Right atrium auricular region (tissue), 2 donors: Measurements from ENCODE around the gene SEMA4C. TPM values are rescaled to one million over a fixed set of nuclear protein-coding genes. Genes with fewer than 3 reads are reported as not detected.
A peak's percentile ranks its signal among the peaks of the same experiment; 100 is the strongest.

Source experiments
- DNase-seq: peaks from one replicate; pipeline ENCODE4 v3.0.0-alpha.2; 2019; ENCODE audit warnings: low spot score
- H3K27ac ChIP-seq, 2 donors: fragments of 200-600 bp; sonication (generic); 1 replicate in 1 of 2; 2 replicates in 1 of 2; pipeline ENCODE4 v1.5.1; 2016 to 2019
- H3K27me3 ChIP-seq, 2 donors: fragments of 200-600 bp; sonication (generic); one replicate each; pipeline versions ENCODE4 v1.5.1 to v1.6.0; 2017 to 2019
- H3K36me3 ChIP-seq: fragments of 200-600 bp; sonication (generic); one replicate; pipeline ENCODE4 v1.5.1; 2016
- H3K4me1 ChIP-seq, 2 donors: fragments of 200-600 bp; sonication (generic); one replicate each; pipeline versions ENCODE4 v1.5.1 to v1.6.0; 2017 to 2019
- H3K4me3 ChIP-seq, 2 donors: fragments of 200-600 bp; sonication (generic); 1 replicate in 1 of 2; 2 replicates in 1 of 2; pipeline ENCODE4 v1.5.1; 2017 to 2019; ENCODE audit warnings: mild to moderate bottlenecking in 1 of 2, moderate library complexity in 1 of 2
- H3K9me3 ChIP-seq, 2 donors: fragments of 200-600 bp; sonication (generic); one replicate each; pipeline ENCODE4 v1.5.1; 2019
- total RNA-seq, 2 donors: library from RNA; depleted of rRNA; stranded (reverse); fragments of >200 nt; gene quantifications; one replicate each; pipeline ENCODE4 v1.1.0, GENCODE V29; 2016
- TF ChIP-seq, protein P1 (sequence below), 2 donors: fragments of 200-600 bp; sonication (generic); IDR thresholded peaks; one replicate each; pipeline ENCODE4 v1.5.1; 2019; ENCODE audit warnings: antibody characterized with exemption in 2 of 2

Gene SEMA4C
- total RNA-seq, 2 donors from 2014 or later = 12.0 to 23.3 TPM

DNA sequence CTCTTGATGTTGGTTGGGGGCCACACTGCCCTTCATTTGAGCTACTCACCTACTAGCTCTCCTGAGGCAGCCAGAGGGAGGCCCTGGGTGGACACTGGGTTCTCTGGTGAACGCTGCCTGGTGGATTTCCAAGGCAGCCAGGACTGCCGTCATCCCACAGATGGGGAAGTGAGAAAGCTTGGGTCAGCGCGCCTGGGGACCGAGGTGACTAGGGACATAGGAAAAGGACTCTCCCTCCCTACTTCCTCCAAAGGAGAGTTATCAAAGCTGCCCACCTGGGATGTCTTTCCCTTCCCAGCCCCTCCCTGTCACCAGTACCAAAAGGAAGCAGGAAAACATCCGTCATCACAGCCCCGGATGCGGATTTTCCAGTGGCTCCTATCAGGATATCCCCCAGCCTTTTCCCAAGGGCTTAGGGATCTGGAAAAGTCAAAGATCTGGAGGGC, 3.8 kb upstream of the SEMA4C start:
- DNase-seq = peak; percentile 83
- Histone ChIP-seq H3K27ac (peak overlapping the region; percentile 45 to 55), H3K27me3 (no peaks in the 10 kb centered on the region), H3K36me3 (no peaks in the 10 kb centered on the region), H3K4me1 (peaks cover 0 to 43% of the 10 kb centered on the region in 2 donors), H3K9me3 (no peaks in the 10 kb centered on the region), H3K4me3 (no peak overlapping the region)
- TF ChIP-seq, protein P1, sequence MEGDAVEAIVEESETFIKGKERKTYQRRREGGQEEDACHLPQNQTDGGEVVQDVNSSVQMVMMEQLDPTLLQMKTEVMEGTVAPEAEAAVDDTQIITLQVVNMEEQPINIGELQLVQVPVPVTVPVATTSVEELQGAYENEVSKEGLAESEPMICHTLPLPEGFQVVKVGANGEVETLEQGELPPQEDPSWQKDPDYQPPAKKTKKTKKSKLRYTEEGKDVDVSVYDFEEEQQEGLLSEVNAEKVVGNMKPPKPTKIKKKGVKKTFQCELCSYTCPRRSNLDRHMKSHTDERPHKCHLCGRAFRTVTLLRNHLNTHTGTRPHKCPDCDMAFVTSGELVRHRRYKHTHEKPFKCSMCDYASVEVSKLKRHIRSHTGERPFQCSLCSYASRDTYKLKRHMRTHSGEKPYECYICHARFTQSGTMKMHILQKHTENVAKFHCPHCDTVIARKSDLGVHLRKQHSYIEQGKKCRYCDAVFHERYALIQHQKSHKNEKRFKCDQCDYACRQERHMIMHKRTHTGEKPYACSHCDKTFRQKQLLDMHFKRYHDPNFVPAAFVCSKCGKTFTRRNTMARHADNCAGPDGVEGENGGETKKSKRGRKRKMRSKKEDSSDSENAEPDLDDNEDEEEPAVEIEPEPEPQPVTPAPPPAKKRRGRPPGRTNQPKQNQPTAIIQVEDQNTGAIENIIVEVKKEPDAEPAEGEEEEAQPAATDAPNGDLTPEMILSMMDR (IDR thresholded peaks at IDR 0.05) = peak in 1 of 2 donors; percentile 24

DNA sequence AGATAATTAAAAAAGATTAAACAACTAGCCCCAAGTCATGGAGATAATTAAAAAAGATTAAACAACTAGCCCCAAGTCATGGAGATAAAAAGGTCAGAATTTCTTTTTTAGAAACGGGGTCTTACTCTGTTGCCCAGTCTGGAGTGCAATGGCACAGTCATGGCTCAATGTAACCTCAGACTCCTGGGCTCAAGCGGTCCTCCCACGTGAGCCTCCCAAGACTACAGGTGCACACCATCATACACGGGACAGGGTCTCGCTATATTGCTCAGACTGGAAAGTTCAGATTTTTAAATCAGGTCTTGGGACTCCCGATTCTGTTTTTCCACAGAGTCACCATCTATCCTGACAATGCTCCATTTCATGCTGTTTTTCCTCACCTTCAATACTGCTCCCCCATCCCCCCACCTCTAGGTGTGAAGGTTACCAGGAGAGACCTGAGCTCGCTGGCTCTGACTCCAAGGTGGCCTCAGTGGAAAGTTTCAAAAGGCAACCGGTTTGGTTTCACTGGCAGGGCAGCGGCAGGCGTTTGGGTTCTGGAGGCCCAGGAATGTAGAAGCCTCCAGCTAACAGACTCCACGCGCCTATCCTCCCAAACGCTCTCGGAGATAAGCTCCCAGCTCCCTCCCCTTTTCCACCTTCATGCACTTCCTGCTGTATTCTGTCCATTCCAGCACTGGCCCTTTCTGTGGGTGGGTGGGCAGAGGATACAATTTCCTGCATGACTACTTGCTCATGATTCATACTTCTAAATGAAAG, 2.9 kb upstream of the SEMA4C start:
- Histone ChIP-seq H3K27ac (peak overlapping the region; percentile 45 to 55), H3K4me3 (no peak overlapping the region), H3K36me3 (no peaks in the 10 kb centered on the region), H3K9me3 (no peaks in the 10 kb centered on the region), H3K27me3 (no peaks in the 10 kb centered on the region), H3K4me1 (peaks cover 0 to 49% of the 10 kb centered on the region in 2 donors)
- TF ChIP-seq, protein P1 (IDR thresholded peaks at IDR 0.05) = no peak
- DNase-seq = no peak

DNA sequence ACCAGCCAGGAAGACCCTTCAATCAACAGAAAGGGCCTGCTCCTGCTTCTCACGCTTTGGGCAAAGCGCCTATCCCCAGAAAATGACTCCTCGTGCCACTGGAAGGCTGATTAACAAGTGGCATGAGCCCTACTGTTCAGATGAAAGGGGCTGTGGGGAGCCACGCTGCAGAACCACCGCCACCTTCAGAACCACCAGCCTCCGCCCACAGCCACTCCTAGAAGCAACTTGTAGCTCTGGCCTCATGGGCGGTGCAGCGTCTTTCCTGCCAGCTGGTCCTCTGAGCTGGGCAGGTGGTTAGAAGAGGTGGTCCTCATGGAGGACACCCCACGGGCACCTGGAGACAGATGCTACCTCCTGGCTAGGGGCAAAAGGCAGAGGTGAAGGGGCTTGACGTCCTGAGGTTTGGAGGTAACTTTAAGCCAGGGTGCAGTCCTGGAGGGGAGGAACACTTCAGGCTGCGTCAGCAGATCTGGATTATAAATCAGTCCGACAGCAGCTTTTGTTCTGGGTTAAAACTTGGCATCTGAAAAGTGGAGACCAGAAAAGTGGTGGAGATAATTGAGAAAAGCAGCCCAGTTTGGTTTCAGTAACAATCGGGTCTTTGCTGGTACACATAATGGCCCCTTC, 861 bp upstream of the SEMA4C start:
- TF ChIP-seq, protein P1 (IDR thresholded peaks at IDR 0.05) = no peak
- Histone ChIP-seq H3K4me3 (peak overlapping the region; percentile 91 to 98), H3K27me3 (no peaks in the 10 kb centered on the region), H3K9me3 (no peaks in the 10 kb centered on the region), H3K36me3 (peaks cover 12% of the 10 kb centered on the region), H3K27ac (peak overlapping the region; percentile 98), H3K4me1 (peaks cover 0 to 69% of the 10 kb centered on the region in 2 donors)
- DNase-seq = no peak

DNA sequence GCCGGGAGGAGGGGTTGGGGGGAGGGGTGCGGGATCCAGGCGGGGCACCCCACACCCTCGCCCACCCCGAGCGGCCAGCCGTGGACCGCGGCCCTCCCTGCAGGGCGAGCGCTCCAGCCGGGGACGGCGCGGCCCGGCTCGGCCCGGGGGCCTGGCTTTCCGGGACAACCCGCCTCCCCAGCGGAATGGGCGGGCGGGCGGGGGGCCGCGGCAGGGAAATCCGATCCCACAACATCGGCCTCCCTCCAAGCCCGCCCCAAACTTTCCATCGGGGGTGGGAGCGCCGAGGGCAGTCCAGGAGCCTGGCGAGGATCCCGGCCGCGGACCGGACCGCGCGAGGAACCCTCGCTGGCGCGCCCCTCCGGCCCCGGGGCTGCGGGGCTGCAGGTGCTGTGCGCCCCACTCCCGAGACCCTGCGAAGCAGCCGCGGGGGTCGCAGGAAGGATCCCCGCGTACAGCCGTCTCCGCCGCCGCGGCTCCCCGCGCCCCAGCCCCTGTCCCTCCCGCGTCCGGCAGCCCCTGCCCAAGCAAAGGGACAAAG, 529 bp downstream of the SEMA4C start:
- TF ChIP-seq, protein P1 (IDR thresholded peaks at IDR 0.05) = peak in 1 of 2 donors; percentile 47
- H3K4me3 ChIP-seq = peak overlapping the region; percentile 91 to 98
- DNase-seq = peak; percentile 84
- peaks cover 26% of the 10 kb centered on the region for H3K36me3 ChIP-seq
- H3K27ac ChIP-seq = peak overlapping the region; percentile 98
- H3K27me3 ChIP-seq = no peaks in the 10 kb centered on the region
- H3K4me1 ChIP-seq = peaks cover 0 to 73% of the 10 kb centered on the region in 2 donors
- no peaks in the 10 kb centered on the region for H3K9me3 ChIP-seq

DNA sequence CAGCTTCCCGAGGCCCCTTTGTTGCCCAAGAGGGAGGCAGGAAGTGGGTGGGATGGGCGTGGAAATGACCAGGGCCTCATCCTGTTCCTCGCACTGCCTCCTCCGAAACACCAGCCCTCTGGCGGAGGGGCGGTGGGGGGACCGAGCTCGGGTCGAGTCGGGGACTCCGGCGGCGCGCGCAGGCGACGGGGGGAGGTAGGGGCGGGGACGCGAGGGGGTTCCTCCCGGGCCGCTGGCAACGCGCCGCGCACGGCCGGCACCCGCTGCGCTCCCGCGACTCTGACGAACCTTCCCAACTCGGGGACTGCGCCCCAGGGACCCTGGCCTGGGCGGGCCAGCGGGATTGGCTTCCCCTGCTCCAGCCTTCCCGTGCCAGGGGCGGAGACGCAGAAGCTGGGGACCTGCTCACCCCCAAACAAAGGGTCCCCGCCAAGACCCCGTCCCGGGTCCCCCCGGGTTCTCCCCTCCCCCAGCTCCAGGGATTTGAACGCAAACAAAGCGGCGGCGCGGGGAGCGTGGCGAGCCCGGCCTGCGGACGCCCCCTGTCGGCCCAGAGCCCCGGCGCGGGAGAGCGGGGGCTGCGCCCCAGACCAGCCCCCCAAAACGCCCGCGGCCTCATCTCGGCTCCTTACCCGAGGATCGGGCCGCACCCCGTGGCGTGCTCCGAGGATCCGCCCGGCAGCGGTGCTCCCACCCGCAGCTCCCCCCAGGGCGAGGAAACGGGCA, 1.2 kb downstream of the SEMA4C start:
- H3K36me3 ChIP-seq = peaks cover 32% of the 10 kb centered on the region
- peak; percentile 92 for DNase-seq
- peaks cover 0 to 71% of the 10 kb centered on the region in 2 donors for H3K4me1 ChIP-seq
- H3K27me3 ChIP-seq = no peaks in the 10 kb centered on the region
- H3K9me3 ChIP-seq = no peaks in the 10 kb centered on the region
- H3K27ac ChIP-seq = peak overlapping the region; percentile 98
- TF ChIP-seq, protein P1 (IDR thresholded peaks at IDR 0.05) = peak; percentile 84 to 88
- peak overlapping the region; percentile 91 to 98 for H3K4me3 ChIP-seq
